ENCODE measurements around the gene NPY1R.

Gene NPY1R

DNA sequence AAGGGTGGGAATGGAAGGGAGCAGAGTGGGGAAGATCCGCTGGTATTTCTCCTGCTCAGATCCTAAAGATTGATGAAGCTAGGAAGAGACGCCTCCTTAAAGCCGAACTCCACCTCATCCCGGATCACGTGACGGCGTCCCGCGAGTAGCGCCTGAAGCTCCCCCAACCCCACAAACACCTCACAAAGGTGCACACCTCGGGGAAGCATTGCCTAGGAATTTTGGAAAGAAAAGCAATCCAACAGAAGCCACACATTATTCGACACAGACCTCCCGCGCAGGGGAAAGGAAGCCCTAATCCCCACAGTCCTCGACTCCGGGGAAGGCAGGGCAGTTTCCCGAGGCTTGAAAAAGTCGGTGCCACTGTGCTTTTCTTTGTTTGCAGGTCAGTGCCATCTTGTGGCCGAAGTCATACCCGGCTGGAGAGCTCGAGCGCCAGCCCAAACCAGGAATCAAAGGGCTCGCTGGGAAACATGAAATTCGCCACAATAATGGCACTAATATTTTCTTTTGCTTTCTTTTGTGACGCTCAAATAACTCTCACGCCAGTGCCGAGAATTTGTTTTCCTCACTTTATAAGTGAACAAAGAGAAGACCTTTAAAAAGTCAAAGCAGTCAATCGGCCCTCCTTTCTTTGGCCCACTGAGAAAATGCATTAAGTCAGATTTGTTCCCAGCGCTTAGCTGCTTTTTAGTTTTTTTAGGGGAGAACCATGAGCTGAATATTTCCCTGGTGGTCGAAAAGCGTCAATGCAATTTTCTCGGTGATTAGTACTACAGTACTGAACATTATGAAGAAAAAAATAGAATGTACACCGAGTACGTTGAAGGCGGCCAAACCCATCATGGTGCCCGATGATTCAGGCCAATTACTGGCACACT is at the start of gene NPY1R:
Gene NPY1R (minus strand): TSS at position 71 of the 881 bp plus-strand sequence. CDS start 6,042 bp downstream, outside the sequence.
- DNase-seq, result peak; percentile 12

DNA sequence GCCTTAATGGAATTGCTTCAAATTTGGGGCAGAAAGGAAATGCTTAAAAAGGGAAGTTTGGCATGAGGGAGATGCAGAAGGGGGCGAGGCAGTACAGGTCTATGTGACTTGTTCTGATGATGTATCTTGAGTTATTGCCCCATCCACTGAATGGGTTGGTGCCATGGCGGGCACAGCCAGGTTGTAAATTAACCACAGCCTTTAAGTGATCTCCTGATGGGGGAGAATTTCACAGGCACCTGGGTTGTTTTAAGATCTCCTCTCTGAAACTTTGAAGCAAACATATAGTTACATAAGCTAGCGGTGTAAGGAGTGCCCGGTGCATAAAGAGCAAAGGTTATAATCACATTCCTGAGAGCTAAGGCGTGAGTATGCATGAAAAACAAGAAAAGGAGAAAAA is 48.3 kb upstream of the NPY1R start:
- no peak for DNase-seq

DNA sequence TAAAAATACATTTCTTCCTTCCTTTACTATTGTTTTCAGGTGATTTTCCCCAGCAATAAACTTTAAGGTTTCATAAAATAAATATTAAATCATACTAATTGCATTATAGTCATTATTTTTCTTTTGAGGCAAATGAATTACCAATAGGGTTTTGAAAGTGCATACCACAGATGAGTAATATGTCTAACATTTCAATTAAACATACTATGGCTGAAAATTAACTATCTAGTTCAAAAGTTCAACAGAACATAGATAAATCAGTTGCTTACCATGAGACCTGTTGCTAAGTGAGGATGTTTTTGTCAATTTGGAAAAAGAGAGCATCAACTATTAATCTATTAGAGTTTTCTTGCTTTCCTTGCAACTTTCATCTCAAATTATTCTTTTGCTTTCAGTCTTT is 46.3 kb upstream of the NPY1R start:
- no peak for DNase-seq

DNA sequence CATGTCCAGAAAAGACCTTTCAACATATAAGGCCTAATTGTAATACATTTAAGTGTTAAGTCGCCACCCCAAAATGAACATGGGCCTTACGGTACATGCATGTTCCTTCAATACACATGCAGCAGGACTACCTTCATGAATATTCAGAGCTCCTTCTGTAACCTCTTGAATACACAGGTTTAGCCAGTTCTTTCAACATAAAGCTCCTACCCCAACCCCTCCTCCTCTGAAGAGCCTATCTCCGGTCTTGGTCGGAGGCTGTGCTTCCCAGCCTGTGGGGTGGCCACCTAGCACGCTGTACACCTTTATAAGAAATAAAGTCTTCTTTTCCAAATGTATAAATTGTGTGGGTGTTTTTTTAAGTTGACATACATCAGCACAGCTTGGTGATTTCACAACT is 39.6 kb upstream of the NPY1R start:
- DNase-seq, result no peak

DNA sequence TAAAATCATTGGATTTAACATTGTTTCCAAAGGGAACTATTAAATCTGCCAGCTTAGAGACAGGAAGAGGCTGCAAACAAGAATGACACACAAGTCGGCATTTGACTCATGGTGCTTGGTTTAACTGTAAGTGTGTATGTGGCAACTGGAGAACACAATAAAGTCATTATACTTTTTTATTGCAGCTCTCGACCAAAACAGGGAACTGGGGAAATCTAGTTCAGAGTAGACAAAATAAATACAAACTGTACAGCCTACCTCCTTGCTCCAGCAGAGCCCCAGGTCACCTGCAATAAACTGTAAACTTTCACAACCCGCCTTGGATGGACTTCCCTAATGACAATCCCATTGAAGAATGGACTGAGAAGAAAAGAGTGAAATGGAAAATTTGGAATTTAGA is 35.3 kb upstream of the NPY1R start:
- no peak for DNase-seq

DNA sequence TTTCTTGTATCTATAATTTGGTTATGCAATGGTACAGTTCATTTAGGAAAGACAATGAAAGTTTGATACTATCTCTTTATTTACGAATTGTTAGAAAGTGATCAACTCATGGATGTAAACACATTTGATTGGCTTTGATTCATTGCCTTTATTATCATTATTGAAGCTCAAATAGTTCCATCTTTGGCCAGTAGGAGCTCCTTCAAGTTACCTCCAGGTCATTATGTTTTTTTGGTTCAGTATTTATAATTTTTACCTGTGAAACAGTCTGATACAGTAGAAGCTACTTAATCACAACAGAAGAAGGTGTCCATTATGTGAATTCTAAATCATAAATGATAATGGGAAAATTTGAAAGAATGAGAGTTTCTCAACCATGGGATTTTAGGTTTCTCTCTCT is 23.7 kb upstream of the NPY1R start:
- no peak for DNase-seq

DNA sequence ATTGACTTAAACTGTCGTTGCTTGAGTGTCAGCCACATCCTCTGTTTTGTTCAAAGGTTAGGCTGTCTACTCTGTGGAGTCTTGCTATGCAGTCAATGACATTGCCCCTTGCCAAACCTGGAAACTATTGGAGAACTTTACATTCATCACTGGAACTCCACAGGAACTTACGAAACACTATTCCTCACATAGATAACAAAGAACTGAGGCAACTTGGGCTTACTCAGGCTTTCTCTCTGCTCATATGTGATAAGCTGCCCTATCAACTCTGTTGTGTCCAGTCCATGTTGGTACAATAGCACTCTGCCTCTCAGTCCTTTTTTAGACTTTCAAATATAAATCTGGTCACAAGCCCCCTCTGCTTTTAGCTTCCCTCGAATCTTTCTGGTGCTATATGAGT is 20.7 kb upstream of the NPY1R start:
- no peak for DNase-seq

DNA sequence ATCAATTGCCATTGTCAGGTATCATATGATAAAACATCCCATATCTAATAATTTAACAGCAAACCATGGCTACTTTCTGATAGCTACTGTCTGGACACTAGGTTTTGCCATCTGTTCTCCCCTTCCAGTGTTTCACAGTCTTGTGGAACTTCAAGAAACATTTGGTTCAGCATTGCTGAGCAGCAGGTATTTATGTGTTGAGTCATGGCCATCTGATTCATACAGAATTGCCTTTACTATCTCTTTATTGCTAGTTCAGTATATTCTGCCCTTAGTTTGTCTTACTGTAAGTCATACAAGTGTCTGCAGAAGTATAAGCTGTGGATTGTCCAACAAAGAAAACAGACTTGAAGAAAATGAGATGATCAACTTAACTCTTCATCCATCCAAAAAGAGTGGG is 18.3 kb upstream of the NPY1R start:
- DNase-seq, result no peak

DNA sequence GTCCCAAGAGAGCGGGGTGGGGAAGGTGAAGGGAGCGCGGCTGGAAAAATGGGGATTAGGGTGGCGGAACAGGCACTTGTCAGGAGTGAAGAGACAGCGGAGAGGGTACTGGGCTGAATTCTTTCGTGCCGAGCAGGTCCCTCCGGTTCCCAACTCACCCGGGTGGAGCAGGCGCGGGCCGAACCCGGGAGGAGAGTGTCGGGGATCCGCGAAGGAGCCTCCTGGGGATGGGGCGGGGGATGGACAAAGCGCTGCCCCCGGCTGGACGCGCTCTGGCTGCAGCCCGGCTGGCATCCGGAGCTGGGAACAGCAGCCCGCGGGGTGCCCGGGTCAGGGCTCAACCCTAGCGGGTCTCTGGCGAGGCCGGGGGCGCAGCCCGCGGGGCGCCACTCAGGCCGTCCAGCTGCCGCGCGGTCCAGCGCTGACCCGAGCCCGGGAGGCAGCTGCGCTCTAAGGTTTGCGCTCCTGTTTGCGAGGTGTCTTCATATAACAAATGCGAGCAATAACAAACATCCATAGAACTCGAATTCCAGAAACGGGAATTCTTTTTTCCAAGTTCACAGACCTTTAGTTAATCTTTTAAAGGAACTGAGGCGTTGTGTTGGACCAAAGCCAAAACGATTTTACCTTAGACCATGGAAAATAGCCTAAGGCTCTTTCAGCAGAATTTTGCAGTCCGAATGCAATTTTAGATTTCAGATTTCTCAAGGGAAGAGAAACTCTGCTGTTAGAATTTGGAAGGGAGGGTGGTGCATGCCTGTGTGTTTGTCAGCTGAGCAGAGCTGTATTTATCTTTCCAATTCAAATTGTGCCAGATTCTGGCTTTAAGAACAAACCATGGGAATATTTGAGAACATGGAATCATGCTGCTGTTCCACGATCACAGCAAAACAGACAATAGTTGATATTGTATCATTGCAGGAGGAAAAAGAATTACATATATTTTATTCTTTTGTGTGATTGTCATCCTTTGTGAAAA is 12.0 kb upstream of the NPY1R start:
- DNase-seq, result no peak

DNA sequence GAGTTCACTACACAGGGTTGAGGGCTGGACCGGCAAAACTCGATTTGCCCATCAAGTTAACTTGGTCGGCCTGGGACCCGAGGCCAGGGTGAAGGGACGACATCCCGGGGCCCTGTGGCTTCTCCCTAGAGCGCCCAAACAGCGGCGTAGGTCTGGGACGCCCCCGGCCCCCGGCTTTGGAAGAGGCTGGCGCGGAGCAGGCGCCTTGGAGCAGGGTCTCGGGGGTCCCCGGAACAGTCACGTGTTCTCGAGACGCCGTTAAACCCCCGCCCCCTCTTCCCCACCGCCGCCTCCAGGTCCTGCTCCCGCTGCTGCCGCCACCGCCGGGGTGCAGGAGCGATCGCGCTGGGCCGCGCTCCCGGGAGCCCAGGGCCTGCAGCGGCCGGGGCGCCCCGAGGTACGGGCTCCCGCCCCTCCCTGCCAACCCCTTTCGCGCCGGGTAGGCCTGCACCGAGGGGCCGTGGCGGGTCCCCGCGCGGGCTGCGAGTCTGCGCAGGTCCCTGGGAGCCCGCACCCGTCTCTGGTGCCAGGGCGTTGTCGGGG is 11.3 kb upstream of the NPY1R start, which contains the start of gene NPY5R:
Gene NPY5R (plus strand): TSS at position 289 of the 543 bp plus-strand sequence. CDS start 6,382 bp downstream, outside the sequence.
- DNase-seq, result no peak

DNA sequence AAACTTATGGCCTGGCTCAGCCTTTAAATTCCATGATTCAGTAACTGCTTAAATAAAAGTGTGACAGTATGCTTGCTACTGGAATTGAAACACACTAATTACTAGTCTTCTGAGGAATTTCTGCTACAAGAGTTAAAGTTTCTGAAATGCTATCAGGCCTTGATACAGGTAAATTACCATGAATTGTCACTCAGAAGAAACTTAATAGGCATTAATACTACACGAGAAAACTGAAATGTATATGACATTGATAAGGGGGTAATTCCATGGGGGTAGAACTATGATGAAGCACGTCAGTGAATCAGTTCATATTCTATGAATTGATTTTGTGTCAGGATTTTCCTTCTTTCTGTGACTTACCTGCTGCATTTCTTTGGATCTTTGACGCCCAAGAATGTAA is 3.0 kb upstream of the NPY1R start:
- no peak for DNase-seq

DNA sequence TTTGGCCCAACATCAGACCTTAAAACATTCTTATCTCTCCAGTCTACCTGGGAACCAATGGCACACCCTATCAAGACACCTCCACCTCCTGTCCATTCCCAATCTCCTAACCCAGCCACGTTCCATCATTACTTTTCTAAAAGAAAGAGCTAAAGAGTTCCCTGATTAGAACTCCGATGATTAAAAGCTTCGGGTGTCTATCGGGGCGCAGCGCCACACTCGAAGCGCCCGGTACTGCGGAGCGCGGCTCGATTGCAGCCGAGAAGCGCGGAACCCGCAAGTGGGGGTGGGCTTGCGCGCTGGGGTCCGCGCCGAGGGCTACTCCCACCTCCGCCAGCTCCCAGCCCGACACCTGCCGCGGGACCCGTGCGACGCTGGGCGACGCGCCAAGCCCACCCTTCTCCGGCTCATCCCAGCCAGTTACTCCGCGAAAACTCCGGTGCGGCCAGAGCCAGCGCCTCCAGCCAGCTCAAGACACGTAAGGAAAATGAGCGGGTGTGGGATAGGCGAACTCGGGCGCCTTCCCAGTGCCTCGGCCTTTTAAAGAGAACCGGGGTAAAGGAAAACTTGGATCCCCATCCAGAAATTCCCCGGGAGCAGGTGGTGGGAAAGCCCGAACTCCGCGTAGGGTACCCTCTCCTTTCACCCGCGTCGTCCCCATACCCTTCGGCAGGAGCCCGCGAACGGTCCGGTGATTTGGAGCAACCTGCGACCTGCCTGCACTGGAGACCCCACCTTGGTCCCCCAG is 593 bp downstream of the NPY1R start:
- DNase-seq, result no peak

DNA sequence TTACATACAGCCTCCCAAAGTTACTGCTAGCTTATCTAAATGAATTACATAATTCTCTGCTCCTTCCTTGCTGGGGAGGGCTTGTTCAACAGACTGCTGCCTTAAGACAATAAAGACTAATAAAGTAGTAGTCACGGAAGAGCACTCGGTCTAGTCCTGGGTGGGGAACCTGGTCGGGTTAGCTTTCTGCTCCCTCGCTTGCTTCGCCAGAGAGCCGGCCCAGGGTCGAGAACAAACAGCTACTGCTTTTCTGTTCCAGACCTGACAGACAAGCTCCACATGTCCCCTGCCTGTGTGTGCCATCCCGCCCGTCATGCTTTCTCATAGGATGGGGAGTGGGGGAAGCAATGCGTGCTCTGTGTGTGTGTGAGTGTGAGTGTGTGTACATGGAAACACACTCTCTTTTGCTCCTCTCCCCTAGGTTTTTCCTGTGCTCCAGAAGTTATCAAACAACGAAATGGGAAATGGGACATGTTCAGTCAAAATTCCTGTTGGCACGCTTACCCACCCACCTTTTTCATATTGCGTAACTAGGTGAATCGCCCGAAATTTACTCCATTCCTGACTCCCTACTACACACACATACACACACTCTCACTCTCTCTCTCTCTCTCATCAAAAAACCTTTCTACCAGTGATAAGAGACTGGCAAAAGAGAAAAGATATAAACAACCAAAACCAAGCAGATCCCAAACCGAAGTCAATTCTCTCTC is 1.3 kb downstream of the NPY1R start:
- no peak for DNase-seq

DNA sequence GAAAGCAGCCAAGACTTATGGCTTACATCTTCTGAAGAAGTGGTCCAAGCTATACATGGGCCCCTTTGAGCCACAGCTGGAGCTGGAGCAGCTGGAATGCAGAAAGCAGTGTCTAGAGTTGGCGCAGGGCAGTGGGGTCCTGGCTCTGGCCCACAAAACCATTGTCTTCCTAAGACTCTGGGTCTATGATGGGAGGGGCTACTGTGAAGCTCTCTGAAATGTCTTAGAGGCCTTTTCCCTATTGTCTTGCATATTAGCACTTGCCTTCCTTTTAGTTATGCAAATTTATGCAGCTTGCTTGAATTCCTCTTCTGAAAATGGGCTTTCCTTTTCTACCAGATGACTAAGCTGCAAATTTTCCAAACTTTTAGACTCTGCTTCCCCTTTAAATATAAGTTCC is 15.3 kb downstream of the NPY1R start:
- DNase-seq, result no peak

DNA sequence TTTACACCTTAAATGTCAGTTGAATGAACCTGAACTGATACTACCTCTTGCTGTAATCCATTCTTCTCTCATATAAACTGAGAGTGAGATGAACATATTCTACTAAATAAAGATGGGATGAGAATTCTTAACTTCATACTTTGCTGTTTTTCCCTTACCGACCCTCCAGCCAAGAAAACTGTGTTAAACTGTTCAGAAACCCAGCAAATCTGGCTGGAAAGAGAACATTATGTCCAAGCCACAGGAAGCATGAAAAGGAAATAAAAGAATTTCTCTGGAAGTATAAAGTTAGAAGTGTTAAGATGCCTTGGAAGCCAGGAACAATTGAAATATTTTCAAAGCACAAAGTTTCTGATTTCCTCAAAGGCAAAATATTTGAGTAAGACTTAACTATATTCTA is 22.9 kb downstream of the NPY1R start:
- no peak for DNase-seq

DNA sequence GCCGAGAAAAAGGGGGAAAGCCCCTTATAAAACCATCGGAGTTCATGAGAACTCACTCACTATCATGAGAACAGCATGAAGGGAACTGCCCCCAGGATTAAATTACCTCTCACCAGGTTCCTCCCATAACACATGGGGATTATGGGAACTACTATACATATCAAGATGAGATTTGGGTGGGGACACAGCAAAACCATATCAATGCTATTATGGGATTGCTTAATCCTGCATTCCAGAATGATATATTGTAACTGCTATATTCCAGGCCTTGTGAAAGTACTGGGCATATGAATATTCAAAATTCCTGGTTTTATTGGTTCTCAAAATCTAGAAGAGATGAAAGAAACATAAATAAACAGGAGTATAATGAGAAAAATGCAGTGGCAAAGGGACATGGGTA is 29.3 kb downstream of the NPY1R start:
- DNase-seq, result no peak

DNA sequence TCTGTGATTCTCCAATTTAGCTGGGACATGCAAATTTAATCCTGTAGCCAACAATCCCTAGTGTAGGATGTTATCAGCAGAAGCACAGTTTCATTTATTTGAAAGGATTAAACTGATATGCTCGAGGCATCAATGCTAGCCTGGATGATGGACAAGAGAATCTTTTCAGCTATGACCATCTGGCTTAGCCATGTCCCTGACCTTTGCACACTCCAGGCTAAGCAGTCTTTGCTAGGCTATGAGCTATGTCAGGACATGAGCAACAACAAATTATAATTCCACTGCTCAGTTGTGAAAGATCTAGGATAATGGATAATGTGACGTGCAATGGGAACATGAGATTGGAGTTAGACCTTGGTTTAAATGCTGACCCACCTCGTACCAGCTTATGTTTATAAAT is 32.0 kb downstream of the NPY1R start:
- DNase-seq, result no peak

DNA sequence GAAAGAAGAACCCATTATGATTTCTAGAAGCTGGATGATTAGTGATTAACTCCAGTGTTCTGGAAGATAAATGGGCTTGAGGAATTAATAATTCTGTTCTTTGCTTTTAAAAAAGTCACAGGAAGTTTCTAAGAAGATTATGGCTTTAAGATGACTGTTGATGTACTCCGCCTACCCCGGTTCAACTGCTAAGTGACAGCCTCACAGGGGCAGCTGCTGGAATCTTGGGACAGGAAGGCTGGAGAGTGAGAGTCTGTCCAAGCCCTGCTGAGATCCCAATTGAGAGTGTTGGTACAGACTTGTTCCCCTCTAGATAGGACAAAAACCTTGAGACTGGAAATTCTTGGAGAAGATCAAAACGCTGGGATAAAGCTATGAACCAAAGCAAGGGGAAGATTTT is 37.3 kb downstream of the NPY1R start:
- no peak for DNase-seq

DNA sequence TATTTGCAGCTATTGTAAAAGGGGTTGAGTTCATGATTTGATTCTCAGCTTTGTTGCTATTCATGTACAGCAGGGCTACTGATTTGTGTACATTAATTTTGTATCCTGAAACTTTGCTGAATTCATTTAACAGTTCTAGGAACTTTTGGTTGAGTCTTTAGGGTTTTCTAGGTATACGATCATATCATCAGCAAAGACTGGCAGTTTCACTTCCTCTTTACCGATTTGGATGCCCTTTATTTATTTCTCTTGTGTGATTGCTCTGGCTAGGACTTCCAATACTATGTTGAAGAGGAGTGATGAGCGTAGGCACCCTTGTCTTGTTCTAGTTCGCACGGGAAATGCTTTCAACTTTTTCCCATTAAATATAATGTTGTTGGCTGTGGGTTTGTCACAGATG is 48.1 kb downstream of the NPY1R start:
- DNase-seq, result no peak

DNA sequence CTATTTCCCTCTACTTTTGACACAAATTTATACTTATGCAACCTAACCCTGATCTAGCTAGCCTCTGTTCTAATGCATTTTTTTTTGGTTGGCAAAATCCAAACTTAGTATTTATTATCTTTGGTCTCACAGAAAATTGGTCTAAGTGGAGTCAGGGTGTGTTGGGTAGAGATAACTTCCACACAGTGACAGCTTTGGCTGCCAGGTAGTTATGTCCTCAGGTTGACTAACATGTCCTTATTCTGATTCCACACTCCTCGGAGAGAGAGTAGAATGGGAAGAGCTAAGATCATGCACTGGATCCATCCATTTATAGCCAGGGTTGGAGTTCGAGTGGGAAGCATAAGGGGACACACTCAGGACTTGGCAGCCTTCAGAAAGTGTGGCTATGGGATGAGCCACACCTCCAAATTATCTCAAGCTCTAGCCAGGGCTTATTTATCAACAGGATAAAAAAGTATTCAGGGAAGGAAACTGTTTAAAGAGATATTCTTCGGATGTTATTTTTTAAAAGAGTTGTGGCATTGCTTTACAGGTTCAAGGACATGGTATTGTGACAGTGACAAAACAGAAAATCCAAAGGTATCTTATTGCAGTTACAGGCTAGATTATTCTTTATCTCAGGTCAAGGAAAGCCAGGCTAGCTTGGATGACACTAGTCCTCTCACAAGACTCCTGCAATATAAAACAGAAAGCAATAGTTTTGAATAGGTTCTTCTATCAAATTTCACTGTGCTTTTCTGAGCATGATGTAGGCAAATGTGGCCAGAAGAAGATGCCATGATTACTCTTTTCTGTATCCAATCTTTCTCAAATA is 51.5 kb downstream of the NPY1R start:
- DNase-seq, result no peak

DNA sequence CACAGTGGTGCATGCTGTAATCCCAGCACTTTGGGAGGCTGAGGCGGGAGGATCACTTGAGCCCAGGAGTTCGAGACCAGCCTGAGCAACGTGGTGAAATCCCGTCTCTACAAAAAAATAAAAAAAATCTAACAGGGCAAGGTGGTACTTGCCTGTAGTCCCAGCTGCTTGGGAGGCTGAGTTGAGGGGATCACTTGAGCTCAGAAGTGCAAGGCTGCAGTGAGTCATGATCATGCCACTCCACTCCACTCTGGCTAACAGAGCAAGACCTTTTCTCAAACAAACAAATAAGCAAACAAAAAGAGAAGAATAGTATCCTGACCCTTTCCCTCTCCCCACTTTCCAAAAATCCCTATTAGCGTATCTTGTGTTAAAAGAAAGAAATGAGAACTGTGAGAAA is 52.7 kb downstream of the NPY1R start:
- no peak for DNase-seq

All from GOT3 (cell line).